WTC11 (cell line): ENCODE results near the gene MYO15A. TPM values are rescaled to one million over a fixed set of nuclear protein-coding genes. Genes with fewer than 3 reads are reported as not detected.

Experiments
- ATAC-seq: fragments of 200-7000 bp; cut with Tn5 transposase; 2 replicates; pipeline ENCODE4 v1.10.0; 2021; ENCODE audit warnings: mild to moderate bottlenecking, moderate library complexity
- CTCF ChIA-PET: fragments of 300-600 bp; sonication (Branson Sonifier 250); formaldehyde crosslinking; loops from one replicate; lab custom pipeline; 2021; ENCODE audit warnings: antibody characterized with exemption; lab: Charles Lee
- POLR2A ChIA-PET: fragments of 350-600 bp; sonication (Branson Sonifier 250); formaldehyde crosslinking; loops from one replicate; lab custom pipeline; 2021; ENCODE audit warnings: antibody characterized with exemption; lab: Charles Lee
- DNase-seq: peaks from one replicate; pipeline ENCODE4 v3.0.0; 2021; ENCODE audit warnings: low spot score
- H3K27ac Mint-ChIP-seq: 2 replicates; pipeline ENCODE4 v1.8.0; 2021; ENCODE audit warnings: mixed read lengths
- H3K27me3 Mint-ChIP-seq: 2 replicates; pipeline ENCODE4 v1.8.0; 2021; ENCODE audit warnings: low read depth, mild to moderate bottlenecking, moderate library complexity, mixed read lengths
- H3K36me3 Mint-ChIP-seq: 2 replicates; pipeline ENCODE4 v1.8.0; 2021; ENCODE audit warnings: mixed read lengths
- H3K4me1 Mint-ChIP-seq: 2 replicates; pipeline ENCODE4 v1.8.0; 2022; ENCODE audit warnings: mixed read lengths
- H3K4me3 Mint-ChIP-seq: 2 replicates; pipeline ENCODE4 v1.8.0; 2021; ENCODE audit warnings: mild to moderate bottlenecking, moderate library complexity, mixed read lengths
- H3K9me3 Mint-ChIP-seq: 2 replicates; pipeline ENCODE4 v1.8.0; 2021; ENCODE audit warnings: mixed read lengths
- RORB ChIP-seq: fragments of 250-450 bp; sonication (Bioruptor Pico); IDR thresholded peaks from 2 replicates; pipeline ENCODE4 v1.9.0; 2021; ENCODE audit warnings: mild to moderate bottlenecking
- SP1 ChIP-seq: sonication (generic); formaldehyde crosslinking; conservative IDR thresholded peaks from 2 replicates; pipeline ENCODE4 v1.8.1; 2022; ENCODE audit warnings: missing genetic modification reagents
- TEAD1 ChIP-seq: sonication (generic); formaldehyde crosslinking; IDR thresholded peaks from 2 replicates; pipeline ENCODE4 v1.8.0; 2022; ENCODE audit warnings: mild to moderate bottlenecking, missing genetic modification reagents
- ZNF121 ChIP-seq: sonication (generic); formaldehyde crosslinking; IDR thresholded peaks from 2 replicates; pipeline ENCODE4 v1.8.0; 2023; ENCODE audit warnings: missing genetic modification reagents
- ZNF219 ChIP-seq: sonication (generic); formaldehyde crosslinking; IDR thresholded peaks from 2 replicates; pipeline ENCODE4 v1.8.0; 2023; ENCODE audit warnings: missing genetic modification reagents, mild to moderate bottlenecking, borderline replicate concordance
- total RNA-seq: library from RNA; stranded (reverse); gene quantifications from 3 replicates; pipeline ENCODE4 v1.2.3, GENCODE V29; 2021
- TF ChIP-seq, protein P1 (sequence below): sonication (generic); formaldehyde crosslinking; IDR thresholded peaks from 2 replicates; pipeline ENCODE4 v1.8.0; 2022; ENCODE audit warnings: mild to moderate bottlenecking, missing genetic modification reagents
- TF ChIP-seq, protein P2 (sequence below): sonication (generic); formaldehyde crosslinking; IDR thresholded peaks from 2 replicates; pipeline ENCODE4 v1.8.0; 2022; ENCODE audit warnings: mild to moderate bottlenecking, missing genetic modification reagents
- TF ChIP-seq, protein P3 (sequence below): sonication (generic); formaldehyde crosslinking; IDR thresholded peaks from 2 replicates; pipeline ENCODE4 v1.8.1; 2023; ENCODE audit warnings: mild to moderate bottlenecking, missing genetic modification reagents
- TF ChIP-seq, protein P4 (sequence below): fragments of 250-450 bp; sonication (Bioruptor Pico); IDR thresholded peaks from 2 replicates; pipeline ENCODE4 v1.9.0; 2021; ENCODE audit warnings: mild to moderate bottlenecking, borderline replicate concordance
- TF ChIP-seq, protein P5 (sequence below): sonication (generic); formaldehyde crosslinking; IDR thresholded peaks from 2 replicates; pipeline ENCODE4 v1.8.0; 2023; ENCODE audit warnings: mild to moderate bottlenecking, missing genetic modification reagents
- TF ChIP-seq, protein P6 (sequence below): sonication (generic); formaldehyde crosslinking; IDR thresholded peaks from 2 replicates; pipeline ENCODE4 v1.8.0; 2022; ENCODE audit warnings: mild to moderate bottlenecking, missing genetic modification reagents
- TF ChIP-seq, protein P7 (sequence below): sonication (generic); formaldehyde crosslinking; IDR thresholded peaks from 2 replicates; pipeline ENCODE4 v1.8.0; 2023; ENCODE audit warnings: missing genetic modification reagents, mild to moderate bottlenecking, borderline replicate concordance
- TF ChIP-seq, protein P8 (sequence below): fragments of 250-450 bp; sonication (Bioruptor Pico); IDR thresholded peaks from 2 replicates; pipeline ENCODE4 v1.8.0; 2021; ENCODE audit warnings: mild to moderate bottlenecking
- TF ChIP-seq, protein P9 (sequence below): sonication (generic); formaldehyde crosslinking; IDR thresholded peaks from 2 replicates; pipeline ENCODE4 v1.8.1; 2023; ENCODE audit warnings: mild to moderate bottlenecking, missing genetic modification reagents

MYO15A gene
- total RNA-seq, 1 experiment from 2014 or later: 2.6 TPM

DNA sequence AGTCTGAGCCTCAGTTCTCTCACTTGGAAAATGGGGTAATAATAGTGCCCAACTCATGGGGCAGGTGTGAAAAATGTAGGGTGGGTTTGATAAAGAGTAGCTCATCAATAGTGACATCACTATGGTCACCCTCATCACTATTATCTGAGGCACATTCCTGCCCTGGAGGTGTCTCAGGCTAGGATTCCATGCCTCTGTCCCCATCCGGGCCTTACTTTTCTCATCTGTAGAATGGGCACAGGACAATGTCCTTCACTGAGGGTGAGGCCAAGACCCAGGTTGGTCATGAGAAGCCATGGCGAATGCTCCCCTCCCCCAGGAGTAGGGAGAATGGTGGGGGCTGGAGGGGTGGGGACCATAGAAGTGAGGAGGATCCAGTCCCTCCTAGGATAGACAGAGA lies 30.5 kb downstream of the MYO15A start (continued):
- TF ChIP-seq, protein P1, sequence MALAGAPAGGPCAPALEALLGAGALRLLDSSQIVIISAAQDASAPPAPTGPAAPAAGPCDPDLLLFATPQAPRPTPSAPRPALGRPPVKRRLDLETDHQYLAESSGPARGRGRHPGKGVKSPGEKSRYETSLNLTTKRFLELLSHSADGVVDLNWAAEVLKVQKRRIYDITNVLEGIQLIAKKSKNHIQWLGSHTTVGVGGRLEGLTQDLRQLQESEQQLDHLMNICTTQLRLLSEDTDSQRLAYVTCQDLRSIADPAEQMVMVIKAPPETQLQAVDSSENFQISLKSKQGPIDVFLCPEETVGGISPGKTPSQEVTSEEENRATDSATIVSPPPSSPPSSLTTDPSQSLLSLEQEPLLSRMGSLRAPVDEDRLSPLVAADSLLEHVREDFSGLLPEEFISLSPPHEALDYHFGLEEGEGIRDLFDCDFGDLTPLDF: no peak
- TF ChIP-seq, protein P2, sequence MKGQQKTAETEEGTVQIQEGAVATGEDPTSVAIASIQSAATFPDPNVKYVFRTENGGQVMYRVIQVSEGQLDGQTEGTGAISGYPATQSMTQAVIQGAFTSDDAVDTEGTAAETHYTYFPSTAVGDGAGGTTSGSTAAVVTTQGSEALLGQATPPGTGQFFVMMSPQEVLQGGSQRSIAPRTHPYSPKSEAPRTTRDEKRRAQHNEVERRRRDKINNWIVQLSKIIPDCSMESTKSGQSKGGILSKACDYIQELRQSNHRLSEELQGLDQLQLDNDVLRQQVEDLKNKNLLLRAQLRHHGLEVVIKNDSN: no peak
- TF ChIP-seq TEAD1 (no peak), RORB (CRISPR knock-in tag) (no peak)
- TF ChIP-seq, protein P3, sequence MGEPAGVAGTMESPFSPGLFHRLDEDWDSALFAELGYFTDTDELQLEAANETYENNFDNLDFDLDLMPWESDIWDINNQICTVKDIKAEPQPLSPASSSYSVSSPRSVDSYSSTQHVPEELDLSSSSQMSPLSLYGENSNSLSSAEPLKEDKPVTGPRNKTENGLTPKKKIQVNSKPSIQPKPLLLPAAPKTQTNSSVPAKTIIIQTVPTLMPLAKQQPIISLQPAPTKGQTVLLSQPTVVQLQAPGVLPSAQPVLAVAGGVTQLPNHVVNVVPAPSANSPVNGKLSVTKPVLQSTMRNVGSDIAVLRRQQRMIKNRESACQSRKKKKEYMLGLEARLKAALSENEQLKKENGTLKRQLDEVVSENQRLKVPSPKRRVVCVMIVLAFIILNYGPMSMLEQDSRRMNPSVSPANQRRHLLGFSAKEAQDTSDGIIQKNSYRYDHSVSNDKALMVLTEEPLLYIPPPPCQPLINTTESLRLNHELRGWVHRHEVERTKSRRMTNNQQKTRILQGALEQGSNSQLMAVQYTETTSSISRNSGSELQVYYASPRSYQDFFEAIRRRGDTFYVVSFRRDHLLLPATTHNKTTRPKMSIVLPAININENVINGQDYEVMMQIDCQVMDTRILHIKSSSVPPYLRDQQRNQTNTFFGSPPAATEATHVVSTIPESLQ (CRISPR knock-in tag): no peak
- TF ChIP-seq, all 79 proteins: peak for 0

DNA sequence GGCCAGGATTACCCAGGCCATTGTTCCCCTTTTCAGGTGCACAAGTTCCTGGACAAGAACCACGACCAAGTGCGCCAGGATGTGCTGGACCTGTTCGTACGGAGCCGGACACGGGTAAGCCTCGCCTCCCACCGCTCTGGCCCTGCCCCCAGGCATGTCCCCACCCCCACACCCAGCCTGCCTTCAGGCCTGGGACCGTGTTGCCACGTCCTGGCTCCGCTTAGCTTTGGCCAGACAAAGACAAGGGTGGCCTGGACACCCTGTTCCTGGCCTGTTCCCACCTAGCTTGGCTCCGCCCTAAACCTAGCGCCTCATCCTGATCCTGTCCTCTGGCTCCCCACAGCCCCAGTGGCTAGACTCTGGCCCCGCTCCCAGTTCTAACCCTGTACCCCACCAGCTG lies 30.9 kb downstream of the MYO15A start:
- ATAC-seq: peak; percentile 10
- Mint-ChIP-seq H3K4me1 (peaks cover 12% of the 10 kb centered on the region), H3K4me3 (no peak overlapping the region), H3K27ac (no peak overlapping the region), H3K27me3 (no peaks in the 10 kb centered on the region), H3K36me3 (no peaks in the 10 kb centered on the region), H3K9me3 (no peaks in the 10 kb centered on the region)
- POLR2A ChIA-PET: interaction anchor here (0.9 kb wide), 1 partner anchor 44 kb away, joined by 4 read pairs; the partner anchor contains the start of gene ALKBH5
- DNase-seq: no peak
- CTCF ChIA-PET: interaction anchor here (0.5 to 5.1 kb wide), 16 partner anchors 9 to 85 kb away, joined by 3 to 89 read pairs (median 6); partner anchors contain the start of gene ALKBH5
- TF ChIP-seq SP1 (CRISPR knock-in tag): no peak
- TF ChIP-seq, protein P4, sequence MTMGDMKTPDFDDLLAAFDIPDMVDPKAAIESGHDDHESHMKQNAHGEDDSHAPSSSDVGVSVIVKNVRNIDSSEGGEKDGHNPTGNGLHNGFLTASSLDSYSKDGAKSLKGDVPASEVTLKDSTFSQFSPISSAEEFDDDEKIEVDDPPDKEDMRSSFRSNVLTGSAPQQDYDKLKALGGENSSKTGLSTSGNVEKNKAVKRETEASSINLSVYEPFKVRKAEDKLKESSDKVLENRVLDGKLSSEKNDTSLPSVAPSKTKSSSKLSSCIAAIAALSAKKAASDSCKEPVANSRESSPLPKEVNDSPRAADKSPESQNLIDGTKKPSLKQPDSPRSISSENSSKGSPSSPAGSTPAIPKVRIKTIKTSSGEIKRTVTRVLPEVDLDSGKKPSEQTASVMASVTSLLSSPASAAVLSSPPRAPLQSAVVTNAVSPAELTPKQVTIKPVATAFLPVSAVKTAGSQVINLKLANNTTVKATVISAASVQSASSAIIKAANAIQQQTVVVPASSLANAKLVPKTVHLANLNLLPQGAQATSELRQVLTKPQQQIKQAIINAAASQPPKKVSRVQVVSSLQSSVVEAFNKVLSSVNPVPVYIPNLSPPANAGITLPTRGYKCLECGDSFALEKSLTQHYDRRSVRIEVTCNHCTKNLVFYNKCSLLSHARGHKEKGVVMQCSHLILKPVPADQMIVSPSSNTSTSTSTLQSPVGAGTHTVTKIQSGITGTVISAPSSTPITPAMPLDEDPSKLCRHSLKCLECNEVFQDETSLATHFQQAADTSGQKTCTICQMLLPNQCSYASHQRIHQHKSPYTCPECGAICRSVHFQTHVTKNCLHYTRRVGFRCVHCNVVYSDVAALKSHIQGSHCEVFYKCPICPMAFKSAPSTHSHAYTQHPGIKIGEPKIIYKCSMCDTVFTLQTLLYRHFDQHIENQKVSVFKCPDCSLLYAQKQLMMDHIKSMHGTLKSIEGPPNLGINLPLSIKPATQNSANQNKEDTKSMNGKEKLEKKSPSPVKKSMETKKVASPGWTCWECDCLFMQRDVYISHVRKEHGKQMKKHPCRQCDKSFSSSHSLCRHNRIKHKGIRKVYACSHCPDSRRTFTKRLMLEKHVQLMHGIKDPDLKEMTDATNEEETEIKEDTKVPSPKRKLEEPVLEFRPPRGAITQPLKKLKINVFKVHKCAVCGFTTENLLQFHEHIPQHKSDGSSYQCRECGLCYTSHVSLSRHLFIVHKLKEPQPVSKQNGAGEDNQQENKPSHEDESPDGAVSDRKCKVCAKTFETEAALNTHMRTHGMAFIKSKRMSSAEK (CRISPR knock-in tag): no peak
- TF ChIP-seq, protein P5, sequence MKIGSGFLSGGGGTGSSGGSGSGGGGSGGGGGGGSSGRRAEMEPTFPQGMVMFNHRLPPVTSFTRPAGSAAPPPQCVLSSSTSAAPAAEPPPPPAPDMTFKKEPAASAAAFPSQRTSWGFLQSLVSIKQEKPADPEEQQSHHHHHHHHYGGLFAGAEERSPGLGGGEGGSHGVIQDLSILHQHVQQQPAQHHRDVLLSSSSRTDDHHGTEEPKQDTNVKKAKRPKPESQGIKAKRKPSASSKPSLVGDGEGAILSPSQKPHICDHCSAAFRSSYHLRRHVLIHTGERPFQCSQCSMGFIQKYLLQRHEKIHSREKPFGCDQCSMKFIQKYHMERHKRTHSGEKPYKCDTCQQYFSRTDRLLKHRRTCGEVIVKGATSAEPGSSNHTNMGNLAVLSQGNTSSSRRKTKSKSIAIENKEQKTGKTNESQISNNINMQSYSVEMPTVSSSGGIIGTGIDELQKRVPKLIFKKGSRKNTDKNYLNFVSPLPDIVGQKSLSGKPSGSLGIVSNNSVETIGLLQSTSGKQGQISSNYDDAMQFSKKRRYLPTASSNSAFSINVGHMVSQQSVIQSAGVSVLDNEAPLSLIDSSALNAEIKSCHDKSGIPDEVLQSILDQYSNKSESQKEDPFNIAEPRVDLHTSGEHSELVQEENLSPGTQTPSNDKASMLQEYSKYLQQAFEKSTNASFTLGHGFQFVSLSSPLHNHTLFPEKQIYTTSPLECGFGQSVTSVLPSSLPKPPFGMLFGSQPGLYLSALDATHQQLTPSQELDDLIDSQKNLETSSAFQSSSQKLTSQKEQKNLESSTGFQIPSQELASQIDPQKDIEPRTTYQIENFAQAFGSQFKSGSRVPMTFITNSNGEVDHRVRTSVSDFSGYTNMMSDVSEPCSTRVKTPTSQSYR (CRISPR knock-in tag): no peak
- TF ChIP-seq ZNF121 (CRISPR knock-in tag): no peak
- TF ChIP-seq, protein P6, sequence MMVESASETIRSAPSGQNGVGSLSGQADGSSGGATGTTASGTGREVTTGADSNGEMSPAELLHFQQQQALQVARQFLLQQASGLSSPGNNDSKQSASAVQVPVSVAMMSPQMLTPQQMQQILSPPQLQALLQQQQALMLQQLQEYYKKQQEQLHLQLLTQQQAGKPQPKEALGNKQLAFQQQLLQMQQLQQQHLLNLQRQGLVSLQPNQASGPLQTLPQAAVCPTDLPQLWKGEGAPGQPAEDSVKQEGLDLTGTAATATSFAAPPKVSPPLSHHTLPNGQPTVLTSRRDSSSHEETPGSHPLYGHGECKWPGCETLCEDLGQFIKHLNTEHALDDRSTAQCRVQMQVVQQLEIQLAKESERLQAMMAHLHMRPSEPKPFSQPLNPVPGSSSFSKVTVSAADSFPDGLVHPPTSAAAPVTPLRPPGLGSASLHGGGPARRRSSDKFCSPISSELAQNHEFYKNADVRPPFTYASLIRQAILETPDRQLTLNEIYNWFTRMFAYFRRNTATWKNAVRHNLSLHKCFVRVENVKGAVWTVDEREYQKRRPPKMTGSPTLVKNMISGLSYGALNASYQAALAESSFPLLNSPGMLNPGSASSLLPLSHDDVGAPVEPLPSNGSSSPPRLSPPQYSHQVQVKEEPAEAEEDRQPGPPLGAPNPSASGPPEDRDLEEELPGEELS: no peak
- TF ChIP-seq, protein P7, sequence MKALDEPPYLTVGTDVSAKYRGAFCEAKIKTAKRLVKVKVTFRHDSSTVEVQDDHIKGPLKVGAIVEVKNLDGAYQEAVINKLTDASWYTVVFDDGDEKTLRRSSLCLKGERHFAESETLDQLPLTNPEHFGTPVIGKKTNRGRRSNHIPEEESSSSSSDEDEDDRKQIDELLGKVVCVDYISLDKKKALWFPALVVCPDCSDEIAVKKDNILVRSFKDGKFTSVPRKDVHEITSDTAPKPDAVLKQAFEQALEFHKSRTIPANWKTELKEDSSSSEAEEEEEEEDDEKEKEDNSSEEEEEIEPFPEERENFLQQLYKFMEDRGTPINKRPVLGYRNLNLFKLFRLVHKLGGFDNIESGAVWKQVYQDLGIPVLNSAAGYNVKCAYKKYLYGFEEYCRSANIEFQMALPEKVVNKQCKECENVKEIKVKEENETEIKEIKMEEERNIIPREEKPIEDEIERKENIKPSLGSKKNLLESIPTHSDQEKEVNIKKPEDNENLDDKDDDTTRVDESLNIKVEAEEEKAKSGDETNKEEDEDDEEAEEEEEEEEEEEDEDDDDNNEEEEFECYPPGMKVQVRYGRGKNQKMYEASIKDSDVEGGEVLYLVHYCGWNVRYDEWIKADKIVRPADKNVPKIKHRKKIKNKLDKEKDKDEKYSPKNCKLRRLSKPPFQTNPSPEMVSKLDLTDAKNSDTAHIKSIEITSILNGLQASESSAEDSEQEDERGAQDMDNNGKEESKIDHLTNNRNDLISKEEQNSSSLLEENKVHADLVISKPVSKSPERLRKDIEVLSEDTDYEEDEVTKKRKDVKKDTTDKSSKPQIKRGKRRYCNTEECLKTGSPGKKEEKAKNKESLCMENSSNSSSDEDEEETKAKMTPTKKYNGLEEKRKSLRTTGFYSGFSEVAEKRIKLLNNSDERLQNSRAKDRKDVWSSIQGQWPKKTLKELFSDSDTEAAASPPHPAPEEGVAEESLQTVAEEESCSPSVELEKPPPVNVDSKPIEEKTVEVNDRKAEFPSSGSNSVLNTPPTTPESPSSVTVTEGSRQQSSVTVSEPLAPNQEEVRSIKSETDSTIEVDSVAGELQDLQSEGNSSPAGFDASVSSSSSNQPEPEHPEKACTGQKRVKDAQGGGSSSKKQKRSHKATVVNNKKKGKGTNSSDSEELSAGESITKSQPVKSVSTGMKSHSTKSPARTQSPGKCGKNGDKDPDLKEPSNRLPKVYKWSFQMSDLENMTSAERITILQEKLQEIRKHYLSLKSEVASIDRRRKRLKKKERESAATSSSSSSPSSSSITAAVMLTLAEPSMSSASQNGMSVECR (CRISPR knock-in tag): no peak
- TF ChIP-seq, protein P8, sequence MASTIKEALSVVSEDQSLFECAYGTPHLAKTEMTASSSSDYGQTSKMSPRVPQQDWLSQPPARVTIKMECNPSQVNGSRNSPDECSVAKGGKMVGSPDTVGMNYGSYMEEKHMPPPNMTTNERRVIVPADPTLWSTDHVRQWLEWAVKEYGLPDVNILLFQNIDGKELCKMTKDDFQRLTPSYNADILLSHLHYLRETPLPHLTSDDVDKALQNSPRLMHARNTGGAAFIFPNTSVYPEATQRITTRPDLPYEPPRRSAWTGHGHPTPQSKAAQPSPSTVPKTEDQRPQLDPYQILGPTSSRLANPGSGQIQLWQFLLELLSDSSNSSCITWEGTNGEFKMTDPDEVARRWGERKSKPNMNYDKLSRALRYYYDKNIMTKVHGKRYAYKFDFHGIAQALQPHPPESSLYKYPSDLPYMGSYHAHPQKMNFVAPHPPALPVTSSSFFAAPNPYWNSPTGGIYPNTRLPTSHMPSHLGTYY (CRISPR knock-in tag): no peak
- TF ChIP-seq, protein P9, sequence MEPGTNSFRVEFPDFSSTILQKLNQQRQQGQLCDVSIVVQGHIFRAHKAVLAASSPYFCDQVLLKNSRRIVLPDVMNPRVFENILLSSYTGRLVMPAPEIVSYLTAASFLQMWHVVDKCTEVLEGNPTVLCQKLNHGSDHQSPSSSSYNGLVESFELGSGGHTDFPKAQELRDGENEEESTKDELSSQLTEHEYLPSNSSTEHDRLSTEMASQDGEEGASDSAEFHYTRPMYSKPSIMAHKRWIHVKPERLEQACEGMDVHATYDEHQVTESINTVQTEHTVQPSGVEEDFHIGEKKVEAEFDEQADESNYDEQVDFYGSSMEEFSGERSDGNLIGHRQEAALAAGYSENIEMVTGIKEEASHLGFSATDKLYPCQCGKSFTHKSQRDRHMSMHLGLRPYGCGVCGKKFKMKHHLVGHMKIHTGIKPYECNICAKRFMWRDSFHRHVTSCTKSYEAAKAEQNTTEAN: no peak
- TF ChIP-seq ZNF219 (CRISPR knock-in tag): no peak
